ENCODE data around the gene ALDH1A3.
A peak's percentile ranks its signal among the peaks of the same experiment; 100 is the strongest.

ALDH1A3 gene

DNA sequence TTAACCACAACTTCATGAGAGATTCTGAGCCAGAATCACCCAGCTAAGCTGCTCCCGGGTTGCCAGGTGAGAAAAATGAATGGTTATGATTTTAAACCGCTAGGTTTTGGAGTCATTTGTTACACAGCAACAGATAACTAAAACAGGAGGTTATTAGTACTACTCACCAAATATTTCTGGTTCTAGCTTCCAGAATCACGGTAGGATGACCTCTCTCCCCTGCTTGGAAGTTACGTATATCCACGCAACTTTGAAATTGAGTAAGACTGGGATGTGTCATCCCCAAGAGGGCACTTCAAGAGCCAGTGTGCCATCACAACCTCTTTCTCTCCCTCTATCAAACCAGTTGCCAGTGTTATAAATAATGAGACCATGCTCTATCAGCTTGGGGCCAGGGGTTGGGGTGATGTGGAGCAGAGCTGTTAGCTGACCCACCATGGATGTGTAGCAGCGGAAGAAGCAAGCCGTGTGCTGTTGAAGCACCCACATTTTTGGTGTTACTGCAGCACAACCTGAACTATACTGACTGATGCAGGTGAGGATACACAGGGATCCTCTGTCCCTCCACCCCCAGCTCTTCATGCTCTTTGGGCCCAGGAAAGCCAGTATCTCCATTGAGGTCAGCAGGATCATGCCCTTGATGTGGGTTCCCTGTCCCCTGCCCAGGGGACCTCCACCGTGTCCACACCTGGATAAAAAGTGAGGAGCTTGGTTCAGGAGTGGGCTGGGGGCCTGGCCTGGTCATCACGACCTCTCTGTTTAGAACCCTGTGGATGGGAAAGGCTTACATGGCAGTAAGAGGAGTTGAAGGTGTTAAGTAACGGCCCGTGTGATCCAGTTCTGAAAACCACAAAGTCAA lies 19.4 kb upstream of the ALDH1A3 start:
- DNase-seq: no peak

DNA sequence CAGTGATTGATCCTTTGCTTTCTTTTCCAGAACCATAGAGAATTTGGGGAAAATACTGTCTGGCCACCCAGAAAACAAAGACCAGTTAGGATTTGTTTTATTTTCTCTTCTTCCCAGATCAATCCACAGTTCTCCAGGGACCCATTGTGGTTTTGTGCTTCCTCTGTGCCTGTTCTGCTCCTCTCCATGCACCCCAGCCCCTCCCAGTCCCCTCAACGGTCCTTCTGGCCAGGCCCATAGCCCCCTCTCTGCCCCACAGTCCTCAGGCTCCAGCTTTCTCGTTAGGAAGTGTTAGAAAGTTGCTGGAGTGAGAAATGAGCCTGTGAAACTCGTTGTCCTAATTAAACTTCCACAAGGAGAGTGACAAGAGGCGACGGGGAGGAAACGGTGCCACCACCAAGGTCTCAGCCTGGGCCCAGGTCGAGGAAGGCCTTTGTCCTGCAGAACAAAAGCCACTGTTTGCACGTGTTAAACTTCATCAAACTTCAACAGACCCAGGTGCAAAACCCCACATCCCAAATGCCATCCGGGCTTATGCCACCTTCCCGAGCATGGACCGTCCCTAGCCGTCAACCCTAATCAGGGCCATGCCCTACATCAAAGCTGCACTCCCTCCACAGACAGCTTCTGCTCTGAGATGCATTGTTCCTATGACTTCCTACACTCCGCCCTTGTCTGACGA lies 18.7 kb upstream of the ALDH1A3 start:
- DNase-seq: no peak

DNA sequence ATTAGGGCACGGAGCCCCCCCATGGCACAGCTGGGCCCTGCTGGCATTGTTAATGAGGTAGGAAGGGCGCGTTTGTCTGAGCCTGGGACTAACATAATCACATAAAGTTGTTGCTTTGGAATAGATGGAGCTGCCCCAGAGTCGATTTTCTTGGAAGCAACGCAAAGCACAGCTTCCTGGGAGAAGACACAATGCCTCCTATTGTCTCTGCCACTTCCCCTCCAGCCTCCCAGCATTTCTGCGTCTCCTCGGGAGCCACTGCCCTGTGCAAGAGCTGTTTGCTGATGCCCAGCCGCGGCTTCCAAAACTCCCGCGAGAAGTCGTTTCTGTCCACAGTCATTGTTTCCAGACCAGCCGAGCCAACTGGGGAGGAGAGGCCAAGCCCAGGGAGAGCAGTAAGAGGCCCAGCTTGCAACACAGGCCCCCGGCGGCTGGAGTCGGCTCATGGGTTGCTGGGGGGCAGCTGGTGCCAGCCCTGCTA lies 18.1 kb upstream of the ALDH1A3 start:
- DNase-seq: no peak

DNA sequence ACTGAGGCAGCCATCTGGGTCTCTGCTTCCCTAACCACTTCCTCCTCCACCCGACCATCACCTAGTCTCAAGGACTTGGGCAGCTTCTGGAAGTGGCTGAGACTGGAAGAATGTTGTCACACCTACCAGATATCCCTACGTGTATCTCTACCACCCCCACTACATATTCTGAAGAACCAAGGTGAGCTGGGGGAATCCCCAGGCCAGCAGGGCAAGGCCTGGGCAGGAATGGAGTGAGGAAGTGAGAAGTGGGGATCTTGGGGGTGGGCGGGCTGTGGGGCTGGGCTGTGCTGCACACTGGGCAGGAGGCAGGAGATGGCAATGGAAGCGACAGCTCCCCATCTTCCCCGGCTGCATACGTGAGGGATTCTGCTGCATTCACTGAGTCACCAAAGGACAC lies 17.5 kb upstream of the ALDH1A3 start:
- DNase-seq: no peak

DNA sequence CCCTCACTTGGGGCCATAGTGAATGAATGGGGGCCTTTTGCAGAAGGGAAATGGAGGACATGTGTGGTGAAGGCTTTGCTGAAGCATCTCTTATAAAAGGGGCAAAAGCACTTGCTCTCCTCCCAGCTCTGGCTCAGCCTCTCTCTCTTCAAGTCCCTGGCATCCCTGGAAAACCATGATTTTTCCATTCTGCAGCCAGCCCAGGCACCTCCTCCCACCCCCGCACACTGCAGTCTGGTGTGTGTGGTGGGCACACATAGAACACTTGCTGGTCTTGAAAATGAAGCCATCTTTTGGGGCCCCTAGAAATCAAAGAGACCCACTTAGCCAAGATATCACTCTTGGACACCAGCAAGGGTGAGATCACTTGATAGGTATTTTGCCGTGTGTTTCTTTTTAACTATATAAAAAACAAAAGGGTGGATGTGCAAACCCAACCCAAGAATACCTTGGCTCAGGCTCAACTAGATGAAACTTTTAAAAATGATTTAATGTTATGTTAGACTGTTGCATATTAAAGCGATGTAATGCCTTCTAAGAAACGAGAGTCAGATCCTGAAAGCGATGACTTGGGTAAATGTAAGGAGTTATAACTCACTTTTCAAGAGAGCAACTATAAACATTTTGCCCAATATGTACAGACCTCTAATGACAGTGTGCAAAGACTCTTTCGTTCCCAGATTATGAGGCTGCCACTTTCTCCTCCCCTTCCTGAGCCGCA lies 16.4 kb upstream of the ALDH1A3 start:
- no peak for DNase-seq

DNA sequence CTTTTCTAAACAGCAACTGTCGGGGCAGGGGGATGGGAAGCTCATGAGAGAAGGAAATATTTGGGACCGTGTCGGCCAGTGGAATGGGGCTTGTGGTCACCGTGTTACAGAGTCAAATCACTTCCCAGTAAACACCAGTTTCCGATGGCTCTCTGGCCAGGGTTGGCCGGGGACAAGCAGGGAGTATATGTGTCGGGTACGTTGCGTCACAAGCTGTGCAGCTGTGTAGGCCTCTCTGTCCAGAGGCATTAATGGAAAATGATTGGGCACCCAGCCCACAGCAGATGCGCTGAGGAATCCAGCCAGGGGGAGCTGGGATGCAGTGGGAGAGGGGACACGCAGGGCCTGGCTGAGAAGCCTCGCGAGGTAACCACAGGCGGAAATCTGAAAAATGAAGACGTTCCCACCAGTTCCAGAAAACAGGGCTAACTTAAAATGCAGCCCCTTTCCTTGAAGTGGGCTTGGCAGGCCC lies 15.8 kb upstream of the ALDH1A3 start:
- no peak for DNase-seq

DNA sequence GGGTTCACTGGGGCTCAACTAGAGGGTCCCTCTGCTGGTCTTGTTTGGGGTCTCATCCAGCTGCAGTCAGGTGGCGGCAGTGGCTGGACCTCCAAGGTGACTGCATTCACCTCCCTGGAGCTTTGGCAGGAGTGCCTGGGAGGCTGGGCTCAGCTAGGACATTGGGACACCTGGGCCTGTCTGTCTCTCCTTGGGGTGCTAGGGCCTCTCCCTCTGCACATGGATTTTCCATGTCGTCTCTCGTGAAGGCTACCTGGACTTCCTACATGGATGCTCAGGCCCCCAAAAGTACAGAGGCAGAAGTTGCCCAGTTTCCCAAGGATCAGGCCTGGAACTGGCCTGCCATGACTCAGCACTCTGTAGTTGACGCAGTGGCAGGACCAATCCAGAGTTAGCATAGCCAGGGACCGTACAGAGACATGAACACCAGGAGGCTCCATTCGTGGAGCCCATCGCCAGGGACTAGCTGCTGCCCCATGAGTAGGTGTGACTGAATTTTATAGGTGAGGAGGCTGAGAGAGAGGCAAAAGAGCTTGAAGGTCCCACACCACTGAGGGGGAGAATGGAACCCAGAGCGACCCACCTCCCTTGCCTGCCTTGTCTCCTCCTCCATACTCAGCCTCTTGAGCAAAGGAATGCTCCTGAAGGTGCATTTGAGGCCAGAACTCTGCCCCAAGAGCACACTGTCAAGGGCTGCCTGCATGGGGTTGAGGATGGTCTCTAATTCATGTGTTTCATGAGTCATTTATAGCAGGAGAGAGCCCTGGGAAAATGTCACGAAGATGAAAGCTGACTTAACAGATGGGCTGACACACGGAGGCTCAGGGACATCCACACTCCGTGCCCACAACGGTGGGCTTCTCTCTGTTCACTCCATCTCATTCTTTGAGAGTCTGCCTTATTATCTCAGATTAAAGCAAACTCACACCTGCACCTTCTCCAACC lies 13.0 kb upstream of the ALDH1A3 start:
- DNase-seq: no peak

DNA sequence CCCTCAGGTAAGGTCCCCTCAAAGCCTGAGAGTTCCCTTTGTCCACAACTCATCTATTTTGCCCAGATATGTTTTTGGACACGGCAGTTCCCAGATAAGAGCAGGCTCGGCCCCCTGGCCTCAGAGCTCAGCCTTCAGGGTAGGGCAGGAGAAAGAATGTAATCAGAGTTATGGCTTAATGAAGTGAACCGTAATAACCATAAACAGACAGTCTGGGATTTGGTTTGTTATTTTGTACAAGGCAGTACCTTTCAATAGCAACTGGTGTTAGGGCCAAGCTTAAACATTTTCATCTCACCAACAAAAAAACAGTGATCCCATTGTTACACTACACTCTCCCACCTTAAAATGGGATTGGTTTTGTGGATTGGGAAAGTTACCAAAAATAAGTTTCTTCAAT lies 12.2 kb upstream of the ALDH1A3 start:
- DNase-seq: no peak

DNA sequence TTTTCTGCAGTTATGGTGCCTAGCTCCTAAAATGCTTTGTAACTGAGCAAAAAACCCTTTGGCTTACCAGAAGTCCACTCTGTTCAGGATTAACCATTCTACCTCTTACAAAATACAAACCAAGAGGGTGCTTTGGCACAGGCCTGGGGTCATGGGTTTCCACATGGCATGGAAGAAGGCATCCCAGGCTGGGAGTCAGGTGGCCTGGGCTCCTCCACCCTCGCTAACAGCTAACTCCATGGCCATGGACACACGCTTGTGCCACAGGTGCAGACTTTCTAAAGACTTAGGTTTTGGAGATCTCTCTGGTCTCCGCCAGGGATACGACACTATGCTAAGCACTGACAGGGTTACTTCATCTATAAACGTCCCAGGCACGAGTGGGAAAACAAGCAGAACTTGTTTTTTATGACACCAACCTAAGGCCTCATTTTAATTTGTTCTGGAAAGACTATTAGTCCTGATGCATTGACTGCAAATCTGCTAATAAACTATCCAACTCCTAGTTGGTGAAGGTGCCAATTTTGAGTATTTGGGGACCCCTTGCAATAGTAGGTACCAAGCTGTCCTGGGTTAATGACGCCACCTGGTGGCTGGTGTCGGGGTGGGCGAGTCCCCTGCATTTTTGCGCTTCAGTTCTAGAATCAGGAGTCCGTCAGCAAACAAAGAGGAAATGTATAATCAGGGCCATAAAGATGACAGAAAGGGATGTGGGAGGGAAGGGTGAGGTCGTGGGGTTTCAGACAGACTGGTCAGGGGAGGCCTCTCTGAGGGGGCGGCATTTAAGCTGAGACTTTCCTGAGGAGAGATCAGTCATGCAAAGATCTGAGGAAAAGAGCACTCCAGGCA lies 10.3 kb upstream of the ALDH1A3 start:
- DNase-seq: peak; percentile 31

DNA sequence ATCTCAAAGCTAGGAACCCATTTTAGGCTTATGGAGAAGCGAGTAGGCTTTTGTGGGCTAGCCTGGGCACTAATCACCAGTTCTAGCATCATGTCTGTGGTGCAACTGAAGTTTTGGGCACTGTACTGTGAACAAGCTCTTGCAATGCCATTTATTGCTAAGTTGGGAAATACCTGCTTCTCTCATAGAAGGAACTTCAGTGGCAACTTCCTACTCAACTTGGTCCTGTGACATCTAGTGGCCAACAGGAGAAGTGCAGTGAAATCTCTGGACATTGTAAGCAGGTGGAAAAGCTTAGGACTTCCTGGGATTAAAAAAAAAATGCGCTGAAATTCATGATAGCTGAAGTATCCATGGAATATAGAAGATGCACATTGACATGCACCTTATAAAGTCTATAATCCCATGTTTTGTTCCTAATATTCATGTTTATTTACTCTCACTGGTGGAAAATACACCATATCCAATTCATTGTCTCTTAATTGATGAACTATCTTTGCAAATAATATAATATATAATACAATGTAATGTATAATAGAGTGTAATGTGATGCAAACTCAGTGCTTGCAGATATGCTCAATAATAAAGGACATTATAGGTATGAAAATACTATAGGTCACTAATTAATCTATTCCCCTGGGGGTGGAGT lies 6.5 kb upstream of the ALDH1A3 start:
- peak; percentile 91 for DNase-seq

DNA sequence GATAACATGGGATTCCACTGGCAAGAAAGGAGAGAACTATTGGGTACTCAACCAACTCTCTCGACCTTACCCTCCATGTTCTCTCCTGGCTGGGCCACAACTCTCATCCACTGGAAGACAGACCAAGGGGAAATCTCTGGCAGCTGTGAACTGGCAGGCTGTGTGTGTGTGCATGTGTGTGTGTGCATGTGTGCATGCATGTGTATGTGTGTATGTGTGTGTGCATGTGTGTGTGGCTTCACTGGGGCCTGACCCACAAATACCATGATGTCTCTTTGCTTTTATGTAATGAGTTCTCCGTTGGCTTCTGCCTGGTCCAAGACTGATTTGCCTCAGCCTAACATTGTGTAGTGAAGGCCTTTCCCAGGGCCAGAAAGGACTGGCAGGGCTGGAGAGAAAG lies 4.1 kb upstream of the ALDH1A3 start:
- DNase-seq: no peak

DNA sequence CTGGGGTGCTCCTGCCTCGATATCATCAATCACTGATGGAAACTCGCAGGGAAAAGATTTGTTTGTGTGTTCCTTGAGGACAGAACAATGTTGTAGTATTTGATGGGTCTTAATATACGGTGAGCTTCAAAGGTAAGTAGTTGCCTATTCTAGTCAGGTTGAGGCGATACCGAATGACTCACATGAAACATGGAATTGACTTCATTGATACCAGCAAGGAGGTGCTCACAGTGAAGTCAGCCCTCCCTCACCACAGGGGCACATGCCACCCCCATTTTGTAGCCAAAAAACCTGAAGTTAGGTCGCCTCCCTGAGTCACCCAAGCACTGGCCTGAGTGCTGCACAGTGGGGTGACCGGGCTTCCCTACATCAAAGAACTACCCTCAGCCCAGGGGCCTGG lies 3.7 kb upstream of the ALDH1A3 start:
- no peak for DNase-seq

DNA sequence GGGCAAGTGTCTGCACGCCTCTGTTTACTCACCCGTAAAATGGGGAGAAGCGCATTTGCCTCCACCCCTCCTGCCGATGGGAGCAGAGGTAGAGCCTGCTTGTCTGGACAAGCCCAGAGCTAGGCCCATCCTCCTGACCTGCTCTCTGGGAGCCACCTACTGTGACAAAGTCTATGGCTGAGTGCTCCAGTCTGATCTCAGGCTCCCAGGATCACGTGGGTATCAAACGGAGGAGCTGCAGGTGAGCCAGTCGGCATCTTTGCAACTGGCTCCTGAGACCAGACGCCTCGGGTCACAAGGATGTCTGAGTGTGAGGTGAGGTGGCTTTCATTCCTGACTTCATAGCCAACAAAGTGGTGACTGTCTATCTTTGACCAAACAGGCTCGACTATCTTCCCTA lies 2.1 kb upstream of the ALDH1A3 start:
- DNase-seq: no peak

DNA sequence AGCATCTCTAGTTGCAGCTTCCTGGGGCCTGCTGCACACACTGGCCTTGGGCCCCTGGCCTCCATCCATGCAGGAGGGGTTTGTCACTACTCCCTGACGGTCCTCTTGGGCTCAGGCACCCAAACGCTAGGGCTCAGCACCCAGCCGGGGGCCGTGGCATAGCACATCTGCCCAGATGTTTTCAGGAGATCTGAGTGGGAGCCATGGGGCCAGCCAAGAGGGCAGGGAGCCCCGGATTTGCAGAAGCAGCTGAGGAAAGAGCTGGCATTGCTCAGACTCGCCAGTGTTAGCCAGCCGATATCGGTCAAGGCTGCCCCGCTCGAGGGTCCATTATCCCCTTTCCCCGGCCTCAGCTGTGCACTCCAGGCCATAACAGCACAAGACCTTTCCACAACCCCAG lies 1.5 kb upstream of the ALDH1A3 start:
- DNase-seq: no peak

DNA sequence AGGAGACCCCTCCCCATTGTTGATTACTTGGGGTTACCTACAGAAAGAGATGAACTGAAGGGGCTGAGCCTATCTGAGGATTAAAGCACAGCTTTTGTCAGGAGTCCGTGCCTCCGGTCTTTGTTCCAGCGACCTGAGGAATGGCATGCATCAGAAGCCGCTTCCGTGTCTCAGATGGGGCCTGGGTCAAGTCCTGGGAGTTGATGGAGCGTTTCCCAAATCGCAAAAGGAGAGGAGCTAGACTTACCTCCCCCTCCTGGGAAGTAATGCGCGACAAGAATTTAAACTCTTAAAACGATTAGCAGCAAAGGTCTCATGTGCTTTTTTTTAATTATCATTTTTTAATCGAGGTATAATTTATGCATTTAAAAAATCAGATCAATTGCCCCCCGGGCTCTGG lies 983 bp upstream of the ALDH1A3 start:
- DNase-seq: no peak

DNA sequence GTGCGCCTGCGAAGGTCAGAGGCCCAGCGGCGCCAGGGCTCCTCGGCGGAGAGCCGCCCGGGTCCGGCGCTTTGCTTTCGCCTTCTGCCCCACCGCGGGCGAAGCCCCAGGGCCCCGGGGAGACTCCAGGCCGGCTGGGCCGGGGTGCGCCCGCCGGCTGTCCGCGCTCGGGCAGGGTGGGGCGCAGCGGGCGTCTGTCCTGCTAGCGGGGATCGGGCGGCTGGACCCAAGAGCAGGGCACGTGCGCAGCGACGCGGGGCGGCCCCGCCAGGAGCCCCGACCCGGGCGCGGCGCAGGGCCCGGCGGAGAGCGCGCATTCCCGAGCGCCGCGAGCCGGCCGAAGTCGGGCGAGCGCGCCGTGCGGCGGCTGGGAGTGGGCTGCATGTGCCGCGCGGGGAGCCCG lies 569 bp upstream of the ALDH1A3 start:
- peak; percentile 19 for DNase-seq

DNA sequence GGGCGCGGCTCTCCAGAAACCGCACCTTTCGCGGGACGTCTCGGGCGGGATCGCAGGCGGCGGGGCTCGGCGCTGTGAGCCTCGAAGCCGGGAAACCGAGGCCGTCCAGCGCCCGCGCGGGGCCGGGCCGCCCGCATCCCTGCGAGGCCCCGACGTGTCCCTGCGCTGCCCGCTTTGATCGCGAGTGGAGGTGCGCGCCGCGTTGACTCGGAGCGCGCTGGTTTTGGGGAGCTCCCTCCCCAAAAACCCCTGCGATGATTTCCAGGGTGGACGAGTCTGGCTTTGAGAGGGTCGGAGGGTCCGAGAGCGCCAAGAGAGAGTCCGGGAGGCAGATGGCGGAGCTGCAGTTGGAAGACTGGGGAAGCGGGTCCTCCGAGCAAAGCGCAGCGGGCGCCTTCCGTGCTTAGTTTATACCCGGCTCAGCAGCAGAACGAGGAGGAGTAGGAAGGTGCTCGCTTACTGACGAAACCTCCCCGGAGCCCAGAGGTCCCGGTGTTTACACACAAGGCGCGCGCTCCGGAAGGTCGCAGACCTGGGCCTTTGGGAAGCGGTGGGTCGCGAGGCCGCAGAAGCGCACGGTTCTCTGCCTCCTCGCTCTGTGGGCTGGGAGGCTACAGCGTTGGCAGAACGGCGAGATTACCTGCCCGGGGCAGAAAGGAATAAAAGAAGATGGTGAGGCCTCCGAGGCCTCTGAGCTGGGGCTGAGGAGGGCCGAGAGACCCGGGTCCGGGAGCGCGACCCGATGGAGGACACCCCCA lies 687 bp downstream of the ALDH1A3 start:
- DNase-seq: no peak

DNA sequence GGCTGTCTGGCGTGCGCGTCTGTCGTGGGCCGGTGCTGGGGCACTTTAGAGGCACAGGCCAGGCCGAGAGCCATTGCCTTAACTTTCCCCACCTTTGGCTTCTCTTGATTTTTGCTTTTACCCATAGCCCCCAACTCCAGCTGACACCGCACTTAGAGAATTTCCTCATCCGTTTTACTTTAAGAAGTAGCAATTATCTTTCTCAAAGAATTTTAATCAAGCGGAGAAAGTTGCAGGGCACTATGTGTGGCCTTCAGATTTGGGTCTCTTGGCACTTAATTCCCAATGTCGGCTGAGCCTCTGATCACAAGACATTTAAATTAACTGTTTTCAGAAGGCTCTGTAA lies 1.2 kb downstream of the ALDH1A3 start:
- no peak for DNase-seq

DNA sequence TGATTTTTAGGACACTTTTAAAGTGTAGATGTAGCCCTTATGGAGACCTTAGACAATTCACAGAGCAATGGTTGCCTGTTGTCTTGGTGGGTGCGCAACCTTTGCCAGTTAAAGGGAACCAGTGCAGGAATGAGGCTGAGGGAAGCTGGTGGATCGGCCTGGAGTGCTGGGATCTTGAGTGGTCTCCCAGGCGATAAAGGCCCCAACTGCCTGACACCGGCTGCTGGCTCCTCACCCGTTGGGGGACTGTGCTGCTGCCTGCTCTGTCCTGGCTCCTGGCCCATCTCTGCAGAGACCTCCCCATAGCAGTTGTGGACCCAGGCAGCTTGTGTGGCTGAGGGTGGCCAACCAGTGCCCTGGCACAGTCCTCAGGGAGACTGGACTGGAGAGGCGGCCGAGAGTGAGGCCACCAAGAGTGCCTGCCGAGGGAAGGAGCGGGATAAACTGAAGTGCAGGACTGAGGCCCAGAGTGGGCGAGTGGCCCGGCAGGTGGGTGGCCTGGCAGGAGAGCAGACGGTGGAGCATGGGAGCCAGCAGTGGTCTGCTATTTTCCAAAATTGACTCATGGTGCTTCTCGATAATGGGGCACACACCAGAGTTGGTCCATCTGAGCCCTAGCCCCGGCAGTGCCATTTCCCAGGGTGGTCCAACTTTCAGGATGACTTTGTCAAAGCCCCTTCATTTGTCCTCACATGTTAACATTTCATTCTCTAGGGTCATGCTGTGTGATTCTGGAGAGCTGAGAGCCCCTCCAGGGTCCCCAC lies 2.1 kb downstream of the ALDH1A3 start:
- DNase-seq: no peak

All from suppressor macrophage treated with lipopolysaccharide for 4 hours (primary cell).